Neural cell (in vitro differentiated cells): ENCODE data around the gene NPEPL1.

Experiments
- EP300 ChIP-seq: fragments of 450-650 bp; conservative IDR thresholded peaks from 2 replicates; pipeline ENCODE4 v1.6.1; 2014; ENCODE audit warnings: antibody characterized with exemption, mild to moderate bottlenecking, moderate library complexity; ENCODE audit not compliant: poor library complexity, severe bottlenecking
- POLR2AphosphoS5 ChIP-seq: IDR thresholded peaks from 2 replicates; pipeline ENCODE4 v1.6.1; 2012
- REST ChIP-seq: IDR thresholded peaks from 2 replicates; pipeline ENCODE4 v1.6.1; 2012; ENCODE audit warnings: borderline replicate concordance
- SMC3 ChIP-seq: fragments of 450-650 bp; conservative IDR thresholded peaks from 2 replicates; pipeline ENCODE4 v1.6.1; 2014; ENCODE audit warnings: antibody characterized with exemption, mild to moderate bottlenecking, moderate library complexity; ENCODE audit not compliant: poor library complexity
- TAF1 ChIP-seq: IDR thresholded peaks from 2 replicates; pipeline ENCODE4 v1.6.1; 2012; ENCODE audit warnings: low read depth
- TF ChIP-seq, protein P1 (sequence below): fragments of 450-650 bp; IDR thresholded peaks from 2 replicates; pipeline ENCODE4 v1.5.1; 2014; ENCODE audit warnings: antibody characterized with exemption, mild to moderate bottlenecking, moderate library complexity; ENCODE audit not compliant: poor library complexity, severe bottlenecking

DNA sequence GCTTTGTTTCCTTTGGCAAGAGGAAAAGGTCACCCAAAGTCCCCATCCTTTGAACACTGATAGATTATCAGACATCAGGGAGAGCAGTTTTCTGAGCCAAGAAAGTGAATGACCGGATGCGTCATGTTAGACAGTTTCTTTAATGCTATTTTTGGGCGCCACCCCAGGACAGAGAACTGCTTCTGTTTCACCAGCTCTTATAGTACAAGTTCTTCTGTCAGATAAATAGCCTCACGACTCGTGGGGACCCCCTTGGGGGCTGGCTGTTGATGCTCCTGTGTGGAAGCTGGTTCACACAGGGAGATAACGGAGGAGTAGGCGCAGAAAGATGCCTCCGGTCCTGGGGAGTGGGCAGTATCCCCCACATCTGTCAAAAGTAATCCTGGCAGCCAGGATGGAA, 54.6 kb downstream of the NPEPL1 start:
- TF ChIP-seq TAF1 (no peak), POLR2AphosphoS5 (no peak), SMC3 (no peak), REST (no peak), EP300 (no peak)
- TF ChIP-seq, protein P1, sequence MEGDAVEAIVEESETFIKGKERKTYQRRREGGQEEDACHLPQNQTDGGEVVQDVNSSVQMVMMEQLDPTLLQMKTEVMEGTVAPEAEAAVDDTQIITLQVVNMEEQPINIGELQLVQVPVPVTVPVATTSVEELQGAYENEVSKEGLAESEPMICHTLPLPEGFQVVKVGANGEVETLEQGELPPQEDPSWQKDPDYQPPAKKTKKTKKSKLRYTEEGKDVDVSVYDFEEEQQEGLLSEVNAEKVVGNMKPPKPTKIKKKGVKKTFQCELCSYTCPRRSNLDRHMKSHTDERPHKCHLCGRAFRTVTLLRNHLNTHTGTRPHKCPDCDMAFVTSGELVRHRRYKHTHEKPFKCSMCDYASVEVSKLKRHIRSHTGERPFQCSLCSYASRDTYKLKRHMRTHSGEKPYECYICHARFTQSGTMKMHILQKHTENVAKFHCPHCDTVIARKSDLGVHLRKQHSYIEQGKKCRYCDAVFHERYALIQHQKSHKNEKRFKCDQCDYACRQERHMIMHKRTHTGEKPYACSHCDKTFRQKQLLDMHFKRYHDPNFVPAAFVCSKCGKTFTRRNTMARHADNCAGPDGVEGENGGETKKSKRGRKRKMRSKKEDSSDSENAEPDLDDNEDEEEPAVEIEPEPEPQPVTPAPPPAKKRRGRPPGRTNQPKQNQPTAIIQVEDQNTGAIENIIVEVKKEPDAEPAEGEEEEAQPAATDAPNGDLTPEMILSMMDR: no peak
